Gastroesophageal sphincter (tissue), 3 donors: ENCODE measurements around the gene BYSL.

Source experiments
- CTCF ChIP-seq, 4 experiments: fragments of 200-600 bp in 2 of 4; fragments of 450-650 bp in 2 of 4; sonication (generic) in 1 of 4; IDR thresholded peaks; one replicate each; pipeline ENCODE4 v1.5.1; 2017 to 2019; ENCODE audit warnings: antibody characterized with exemption in 4 of 4, mild to moderate bottlenecking in 2 of 4, moderate library complexity in 2 of 4
- EP300 ChIP-seq: sonication (generic); formaldehyde crosslinking; IDR thresholded peaks from one replicate; pipeline ENCODE4 v1.6.1; 2017; ENCODE audit warnings: antibody characterized with exemption, mild to moderate bottlenecking
- POLR2A ChIP-seq, 2 donors: fragments of 450-650 bp; IDR thresholded peaks; one replicate each; pipeline ENCODE4 v1.6.1; 2017; ENCODE audit warnings: antibody characterized with exemption in 2 of 2, mild to moderate bottlenecking in 2 of 2, moderate library complexity in 1 of 2

GRCh38 chr6:41964201-41964887 is 43.0 kb downstream of the BYSL start:
- TF ChIP-seq EP300, result no peak
- TF ChIP-seq CTCF (IDR thresholded peaks at IDR 0.05), result no peak
- TF ChIP-seq POLR2A (IDR thresholded peaks at IDR 0.05), result no peak
